HG02970 (cell line): ENCODE data around the gene EMD.

Experiments
- ATAC-seq: cut with Tn5 transposase; IDR thresholded peaks from one replicate; pipeline ENCODE4 v1.9.1; 2021; ENCODE audit warnings: mild to moderate bottlenecking, moderate library complexity, moderate number of reproducible peaks; ENCODE audit not compliant: unreplicated experiment, low FRiP score

EMD gene

GRCh38 chrX:154354516-154354915 lies 24.6 kb upstream of the EMD start:
- ATAC-seq, result no peak

DNA sequence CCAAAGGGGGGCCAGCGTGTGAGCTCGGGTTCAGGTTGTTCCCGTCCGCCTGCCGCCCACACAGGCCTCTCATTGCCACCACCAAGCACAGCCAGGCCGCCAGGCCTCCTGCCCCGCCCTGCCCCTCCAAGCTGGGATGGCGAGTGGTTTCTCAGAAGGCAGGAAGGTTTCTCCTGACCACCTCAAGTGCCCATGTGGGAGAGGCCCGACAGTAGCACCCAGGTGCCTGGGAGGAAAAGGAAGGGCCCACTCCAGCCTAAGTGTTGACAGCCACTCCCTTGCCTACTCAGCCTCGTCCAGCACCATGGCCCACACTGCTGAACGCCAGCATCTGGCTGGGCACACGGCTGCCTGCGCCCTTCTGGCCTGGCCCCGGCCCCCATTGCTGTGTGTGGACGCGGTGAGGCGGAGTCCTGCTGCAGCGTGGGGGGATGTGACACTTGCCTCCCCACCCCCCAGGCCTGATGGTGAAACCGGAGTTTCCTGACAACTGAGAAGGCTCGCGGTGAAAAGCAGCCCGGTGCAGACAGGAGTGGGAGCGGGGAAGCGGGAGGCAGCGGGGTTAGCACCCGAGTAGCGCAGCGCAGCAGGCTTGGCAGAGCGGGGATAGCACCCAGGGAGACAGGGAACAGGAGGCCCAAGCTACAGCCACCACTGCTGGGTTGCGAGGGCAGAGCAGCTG lies 23.9 kb upstream of the EMD start:
- no peak for ATAC-seq

DNA sequence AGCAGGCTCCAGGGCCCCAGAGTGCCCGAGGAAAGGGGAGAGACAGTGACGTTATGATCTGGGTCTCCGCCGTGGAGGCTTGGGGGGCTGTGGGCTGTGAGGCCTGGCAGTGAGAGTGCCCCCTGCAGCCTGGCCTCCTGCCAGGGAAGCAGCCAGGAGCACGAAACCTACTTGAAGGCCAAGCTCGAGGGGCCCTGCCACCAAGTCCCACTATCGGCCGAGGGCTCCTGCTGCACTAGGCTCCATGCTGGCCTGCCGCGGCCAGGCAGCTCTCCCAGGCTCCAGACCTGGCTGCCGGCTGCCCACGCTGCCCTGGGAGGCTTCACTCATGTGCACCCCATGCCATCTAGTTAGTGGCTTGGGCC lies 23.3 kb upstream of the EMD start:
- no peak for ATAC-seq

GRCh38 chrX:154356596-154356995 lies 22.5 kb upstream of the EMD start:
- no peak for ATAC-seq

DNA sequence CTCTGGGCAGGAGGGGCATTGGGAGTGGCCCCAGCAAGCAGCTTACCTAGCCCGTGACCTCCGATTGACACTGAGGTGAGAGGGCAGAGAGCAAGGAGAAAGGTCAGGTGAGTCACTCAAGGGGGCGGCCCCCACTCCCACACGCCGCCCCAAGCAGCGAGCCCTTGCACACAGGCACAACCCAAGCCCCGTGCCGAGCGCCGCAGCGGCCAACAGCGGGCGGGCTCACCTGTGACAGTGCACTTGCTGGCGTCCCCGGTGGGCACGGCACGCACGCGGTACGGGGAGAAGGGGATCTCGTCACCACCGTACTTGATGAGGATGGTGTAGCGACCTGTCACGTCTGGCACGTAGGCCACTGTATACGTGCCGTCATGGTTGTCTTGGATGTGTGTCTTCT lies 21.9 kb upstream of the EMD start:
- ATAC-seq, result no peak

- no peak for ATAC-seq
These were observed 21.1 kb upstream of the EMD start for GRCh38 chrX:154358011-154358410.

- ATAC-seq, result no peak
These were observed 20.3 kb upstream of the EMD start for GRCh38 chrX:154358829-154359228.

GRCh38 chrX:154359362-154360154 lies 19.5 kb upstream of the EMD start:
- no peak for ATAC-seq

- ATAC-seq, result no peak
These were observed 18.9 kb upstream of the EMD start for GRCh38 chrX:154360155-154360713.

- no peak for ATAC-seq
These were observed 16.9 kb upstream of the EMD start for GRCh38 chrX:154362085-154362742.

DNA sequence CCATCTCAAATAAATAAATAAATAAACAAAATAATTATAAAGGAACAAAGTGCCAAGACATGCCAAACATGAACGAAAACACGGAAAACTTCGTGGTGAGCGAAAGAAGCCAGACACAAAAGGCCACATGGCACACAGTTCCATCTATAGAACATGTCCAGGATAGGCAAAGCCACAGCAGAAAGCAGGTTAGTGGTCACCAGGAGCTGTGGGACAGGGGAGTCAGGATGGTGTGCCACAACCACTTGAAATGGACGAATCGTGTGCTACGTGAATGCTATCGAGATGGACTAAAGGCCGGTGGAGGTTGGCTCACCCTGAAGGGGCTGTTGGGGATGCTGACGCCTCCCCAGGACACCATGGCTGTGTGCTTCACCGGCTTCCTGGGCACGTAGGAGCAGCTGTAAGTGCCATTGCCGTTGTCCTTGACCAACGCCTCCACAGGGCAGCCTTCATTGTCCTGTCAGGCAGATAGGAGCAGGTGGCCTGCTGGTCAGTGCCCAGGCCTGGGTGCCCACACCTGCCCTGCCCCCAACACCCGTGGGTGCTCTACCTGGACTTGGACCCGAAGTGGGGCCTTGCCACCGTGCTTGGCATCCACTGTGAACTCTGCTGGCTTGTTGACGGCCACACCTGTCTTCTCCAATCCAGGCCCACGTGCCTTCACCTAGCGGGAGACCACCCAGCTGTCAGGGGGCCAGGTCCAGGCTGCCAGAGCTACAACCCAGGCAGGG lies 15.2 kb upstream of the EMD start:
- no peak for ATAC-seq

DNA sequence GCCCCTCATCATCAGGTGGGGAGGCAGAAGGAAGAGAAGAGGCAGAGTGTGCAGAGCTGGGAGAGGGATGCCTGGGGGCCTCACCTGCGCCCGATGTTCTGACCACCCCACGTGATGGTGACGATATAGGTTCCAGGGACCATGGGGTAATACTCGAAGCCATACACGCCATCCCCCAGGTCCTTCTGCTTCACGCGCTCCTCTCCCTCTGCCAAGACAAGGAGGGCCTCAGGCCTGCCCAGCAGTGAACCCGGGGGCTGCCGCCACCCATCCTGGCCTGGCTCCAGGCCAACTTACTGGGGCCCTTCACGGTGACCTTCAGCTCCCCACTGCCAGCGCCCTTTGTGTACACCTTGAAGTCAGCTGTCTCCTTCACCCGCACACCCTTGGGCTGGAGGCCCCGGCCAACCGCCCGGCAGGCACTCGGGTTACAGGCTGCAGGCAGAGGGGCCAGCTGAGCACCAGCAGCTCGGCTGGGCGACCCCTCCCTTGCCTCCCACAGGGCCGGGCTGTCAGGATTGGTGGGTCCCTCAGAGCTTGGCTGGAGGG lies 14.0 kb upstream of the EMD start:
- no peak for ATAC-seq

DNA sequence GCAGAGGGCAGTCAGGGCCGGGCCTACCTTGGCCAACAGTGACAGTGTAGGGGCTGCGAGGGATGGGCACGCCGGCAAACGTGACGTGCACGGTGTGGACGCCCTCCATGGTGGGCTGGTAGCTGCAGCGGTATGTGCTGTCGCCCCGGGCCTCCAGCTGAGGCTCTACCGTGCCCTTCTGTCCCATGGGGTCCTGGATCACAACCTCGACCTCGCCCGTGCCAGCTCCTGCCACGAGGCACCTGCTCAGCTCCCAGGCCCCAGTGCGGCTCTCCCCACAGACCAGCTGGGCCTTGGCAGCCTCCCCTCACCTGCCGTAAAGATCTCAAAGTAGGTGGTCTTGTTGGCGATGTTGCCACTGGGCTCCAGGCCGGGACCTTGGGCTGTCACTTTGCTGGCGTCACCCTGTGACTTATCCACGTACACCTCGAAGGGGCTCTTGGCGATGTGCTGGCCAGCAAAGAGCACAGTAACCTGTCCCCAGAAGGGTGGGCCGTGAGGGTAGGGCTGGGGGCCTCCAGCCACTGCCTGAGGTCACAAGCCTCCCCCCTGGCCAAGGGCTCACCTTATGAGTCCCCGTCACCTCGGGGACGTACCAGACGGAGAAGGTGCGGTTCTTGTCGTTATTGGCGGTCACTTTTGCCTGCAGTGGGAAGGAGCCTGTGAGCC lies 13.0 kb upstream of the EMD start:
- ATAC-seq, result no peak

- no peak for ATAC-seq
These were observed 12.4 kb upstream of the EMD start for GRCh38 chrX:154366666-154367055.

DNA sequence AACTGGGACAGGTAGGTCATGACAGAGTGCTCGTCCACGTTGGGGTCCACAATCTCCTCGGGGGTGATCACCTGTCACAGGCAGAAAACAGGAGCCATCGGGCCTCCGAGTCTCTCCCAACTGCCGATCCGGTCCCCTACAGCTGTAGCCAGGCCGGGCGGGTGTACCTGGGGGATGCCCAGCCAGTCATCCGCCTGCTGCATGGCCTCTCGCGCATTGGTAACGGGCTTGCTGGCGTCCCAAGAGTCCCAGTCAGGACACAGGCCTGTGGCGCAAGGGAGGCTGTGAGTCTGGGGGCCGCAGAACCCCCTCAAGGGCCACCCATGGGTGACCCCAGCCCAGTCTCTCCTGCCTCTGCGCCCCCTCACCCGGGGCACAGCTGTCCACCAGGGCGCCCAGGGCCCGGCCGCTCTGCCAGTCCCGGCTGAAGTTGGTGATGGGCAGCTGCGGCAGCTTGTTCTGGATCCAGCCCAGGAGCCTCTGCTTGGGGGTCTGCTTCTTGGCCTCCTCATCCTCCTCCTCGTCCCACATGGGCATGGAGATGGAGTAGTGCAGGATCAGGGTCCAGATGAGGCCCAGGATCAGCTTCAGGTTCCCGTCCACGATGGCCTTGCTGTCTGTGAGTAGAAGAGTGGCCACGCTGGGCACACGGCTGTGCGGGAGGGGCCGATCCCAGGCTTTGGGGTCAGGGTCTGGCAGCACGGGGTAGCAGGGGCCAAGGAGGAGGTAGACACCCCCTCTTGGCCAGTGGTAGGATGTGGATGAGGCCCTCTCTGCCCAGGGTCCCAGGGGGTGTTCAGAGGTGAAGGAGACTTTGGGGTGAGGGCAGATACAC lies 11.4 kb upstream of the EMD start:
- ATAC-seq, result no peak

DNA sequence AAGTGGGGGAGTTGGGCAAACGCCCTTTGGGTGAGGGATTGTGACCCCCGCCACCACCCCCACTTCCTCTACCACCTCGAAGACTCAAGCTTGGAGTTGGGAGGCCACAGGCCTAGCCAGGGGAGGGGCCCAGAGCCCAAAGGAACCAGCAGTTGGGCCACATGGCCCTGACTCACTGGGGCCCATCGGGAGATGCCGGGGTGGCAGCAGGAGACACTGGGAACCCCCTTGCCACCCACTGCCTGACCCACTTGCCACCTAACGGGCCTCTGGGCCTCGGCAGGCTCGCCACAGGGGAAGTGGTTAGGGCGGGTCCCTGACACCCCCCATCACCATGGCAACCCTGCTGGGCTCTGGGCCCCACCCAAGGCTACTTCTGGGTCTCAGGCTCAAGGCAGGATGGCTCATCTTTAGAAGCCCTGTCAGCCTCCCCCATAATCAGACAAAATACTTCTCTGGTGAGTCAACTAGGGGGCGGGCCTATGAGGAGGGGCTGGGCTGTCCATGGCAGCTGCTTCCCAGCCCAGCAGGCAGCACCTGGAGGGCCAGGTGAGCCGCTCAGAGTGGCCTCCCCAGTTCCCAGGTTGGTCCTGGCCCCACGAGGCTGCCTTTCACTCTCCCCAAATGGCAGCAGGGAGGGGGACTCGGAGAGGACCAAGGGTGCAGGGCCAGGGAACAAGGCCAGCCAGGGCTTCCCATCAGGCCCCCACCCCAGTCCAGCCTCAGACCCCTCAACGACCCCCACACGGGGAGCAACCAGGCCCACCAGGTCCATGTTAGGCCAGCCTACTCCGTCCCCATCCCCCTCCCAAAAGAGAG lies 10.3 kb upstream of the EMD start:
- ATAC-seq, result no peak

DNA sequence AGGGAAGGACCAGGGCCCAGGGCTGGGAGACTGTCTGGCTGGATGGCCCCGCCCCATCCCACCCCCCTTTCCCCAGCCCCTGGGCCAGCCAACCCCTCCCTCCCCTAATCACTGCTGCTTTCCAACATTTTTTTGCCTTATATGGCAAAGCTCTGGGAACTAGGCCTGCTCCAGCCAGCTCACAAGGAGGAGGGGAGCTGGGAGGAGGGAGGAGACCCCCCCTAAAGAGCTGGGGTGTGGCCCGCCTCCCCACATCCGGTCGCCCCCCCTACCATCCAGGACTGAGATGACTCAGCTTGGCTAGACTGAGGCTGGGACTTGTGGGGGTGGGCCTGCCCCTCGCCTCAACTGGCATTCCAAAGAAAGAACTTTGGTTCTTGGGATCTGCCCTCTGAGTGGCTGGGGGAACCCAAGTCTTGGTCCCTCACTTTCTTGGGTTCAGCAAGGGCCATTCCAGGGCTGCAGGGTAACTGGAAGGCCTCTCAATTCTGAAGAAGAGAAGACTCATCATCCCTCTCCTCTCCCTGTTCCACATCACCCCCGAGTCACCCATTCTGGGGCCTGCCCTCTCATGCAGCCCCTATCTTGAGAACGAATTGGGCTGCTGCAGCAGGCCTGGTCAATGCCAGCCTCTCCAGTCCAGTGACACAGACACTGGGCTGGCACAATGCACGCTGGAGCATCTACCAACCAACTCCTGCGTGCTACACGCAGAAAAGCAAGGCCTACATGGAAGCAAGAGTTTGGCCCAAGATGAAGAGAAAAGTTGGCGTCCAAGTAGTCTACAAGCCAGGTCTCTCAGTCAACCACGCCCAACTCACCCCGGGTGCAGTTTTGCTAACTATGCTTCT lies 9.4 kb upstream of the EMD start:
- ATAC-seq, result no peak
